Natural killer cell (primary cell): ENCODE data around the gene TXNDC11. TPM values are rescaled to one million over a fixed set of nuclear protein-coding genes. Genes with fewer than 3 reads are reported as not detected.

ENCODE experiments used
- ATAC-seq, 3 donors: fragments of 150-1000 bp in 2 of 3; fragments of 200-7000 bp in 1 of 3; cut with Tn5 transposase; 1 replicate in 1 of 3; 2 replicates in 2 of 3; pipeline ENCODE4 v1.10.0; 2021; ENCODE audit warnings: mild to moderate bottlenecking in 2 of 3, moderate library complexity in 2 of 3
- DNase-seq, 2 donors: peaks; one replicate each; pipeline versions ENCODE4 v3.0.0 to v3.0.0-alpha.2; 2013 to 2021; ENCODE audit warnings: mixed read lengths in 1 of 2
- H3K27ac ChIP-seq: one replicate; pipeline ENCODE4 v1.5.1; 2013; ENCODE audit warnings: mild to moderate bottlenecking, low read length
- H3K27me3 ChIP-seq: one replicate; pipeline ENCODE4 v1.6.1; 2013; ENCODE audit warnings: low read length; ENCODE audit not compliant: control insufficient read depth, insufficient read depth
- H3K36me3 ChIP-seq: one replicate; pipeline ENCODE4 v1.6.1; 2013; ENCODE audit warnings: low read length; ENCODE audit not compliant: control insufficient read depth, insufficient read depth
- H3K4me1 ChIP-seq: one replicate; pipeline ENCODE4 v1.6.1; 2013; ENCODE audit warnings: low read length; ENCODE audit not compliant: control insufficient read depth, insufficient read depth
- H3K4me3 ChIP-seq: one replicate; pipeline ENCODE4 v1.5.1; 2013; ENCODE audit warnings: low read length
- H3K9me3 ChIP-seq: one replicate; pipeline ENCODE4 v1.6.1; 2013; ENCODE audit warnings: low read length; ENCODE audit not compliant: control insufficient read depth, insufficient read depth
- H3K27ac Mint-ChIP-seq, 2 donors: one replicate each; pipeline ENCODE4 v1.8.0; 2022; ENCODE audit warnings: mild to moderate bottlenecking in 2 of 2, mixed read lengths in 2 of 2, moderate library complexity in 1 of 2
- H3K27me3 Mint-ChIP-seq, 2 donors: one replicate each; pipeline ENCODE4 v1.8.0; 2022; ENCODE audit warnings: low read depth in 2 of 2, mixed read lengths in 2 of 2
- H3K36me3 Mint-ChIP-seq: one replicate; pipeline ENCODE4 v1.8.0; 2022; ENCODE audit warnings: mixed read lengths
- H3K4me1 Mint-ChIP-seq, 2 donors: one replicate each; pipeline ENCODE4 v1.8.0; 2022; ENCODE audit warnings: mixed read lengths in 2 of 2
- H3K4me3 Mint-ChIP-seq: one replicate; pipeline ENCODE4 v1.8.0; 2022; ENCODE audit warnings: mild to moderate bottlenecking, moderate library complexity, mixed read lengths
- H3K9me3 Mint-ChIP-seq, 2 donors: one replicate each; pipeline ENCODE4 v1.8.0; 2022; ENCODE audit warnings: mixed read lengths in 2 of 2
- WGBS: methylation state at CpG from one replicate; pipeline ENCODE4 v1.1.7; 2013; ENCODE audit warnings: missing lambda C conversion rate; ENCODE audit not compliant: insufficient coverage; 5-methylcytosine and 5-hydroxymethylcytosine counted together
- intact Hi-C: fragments of 100-400 bp; cut with micrococcal nuclease; formaldehyde crosslinking; loops from one replicate; pipeline ENCODE4 v1.14.2; 2022
- total RNA-seq, 4 donors: library from RNA; stranded (reverse); fragments of 120-200 nt in 1 of 4; gene quantifications; one replicate each; pipeline versions ENCODE4 v1.2.3 to v1.2.4, GENCODE V29; 2013 to 2022
- TF ChIP-seq, protein P1 (sequence below): fragments of 200-600 bp; IDR thresholded peaks from one replicate; pipeline ENCODE4 v1.8.0; 2022; ENCODE audit warnings: antibody characterized with exemption

TXNDC11 gene
- total RNA-seq, 3 donors from 2014 or later (not counting 1 experiment from before 2014, with no cell fraction given), result 63.4 to 99.2 (median 68.9) TPM

DNA sequence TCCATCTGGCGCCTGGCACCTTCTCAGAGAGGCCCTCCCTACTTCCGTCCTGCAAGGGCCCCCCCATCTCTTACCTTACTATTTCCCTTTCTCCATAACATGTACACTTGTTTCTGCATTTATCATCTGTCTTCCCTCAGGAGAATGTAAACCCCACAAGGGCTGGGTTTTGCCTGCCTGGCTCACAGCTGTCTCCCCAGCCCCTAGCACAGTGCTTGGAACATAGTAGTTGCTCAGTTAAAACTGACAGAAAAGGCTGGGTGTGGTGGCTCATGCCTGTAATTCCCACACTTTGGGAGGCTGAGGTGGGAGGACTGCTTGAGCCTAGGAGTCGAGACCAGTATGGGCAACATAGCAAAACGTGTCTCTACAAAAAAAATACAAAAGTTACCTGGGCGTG, 80.1 kb downstream of the TXNDC11 start:
- TF ChIP-seq, protein P1, sequence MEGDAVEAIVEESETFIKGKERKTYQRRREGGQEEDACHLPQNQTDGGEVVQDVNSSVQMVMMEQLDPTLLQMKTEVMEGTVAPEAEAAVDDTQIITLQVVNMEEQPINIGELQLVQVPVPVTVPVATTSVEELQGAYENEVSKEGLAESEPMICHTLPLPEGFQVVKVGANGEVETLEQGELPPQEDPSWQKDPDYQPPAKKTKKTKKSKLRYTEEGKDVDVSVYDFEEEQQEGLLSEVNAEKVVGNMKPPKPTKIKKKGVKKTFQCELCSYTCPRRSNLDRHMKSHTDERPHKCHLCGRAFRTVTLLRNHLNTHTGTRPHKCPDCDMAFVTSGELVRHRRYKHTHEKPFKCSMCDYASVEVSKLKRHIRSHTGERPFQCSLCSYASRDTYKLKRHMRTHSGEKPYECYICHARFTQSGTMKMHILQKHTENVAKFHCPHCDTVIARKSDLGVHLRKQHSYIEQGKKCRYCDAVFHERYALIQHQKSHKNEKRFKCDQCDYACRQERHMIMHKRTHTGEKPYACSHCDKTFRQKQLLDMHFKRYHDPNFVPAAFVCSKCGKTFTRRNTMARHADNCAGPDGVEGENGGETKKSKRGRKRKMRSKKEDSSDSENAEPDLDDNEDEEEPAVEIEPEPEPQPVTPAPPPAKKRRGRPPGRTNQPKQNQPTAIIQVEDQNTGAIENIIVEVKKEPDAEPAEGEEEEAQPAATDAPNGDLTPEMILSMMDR, result no peak
- intact Hi-C loops, result no loop called here
- 94% methylated on average over 5 of the region's 5 CpGs for WGBS
- H3K4me1 Mint-ChIP-seq, result peaks cover 14 to 15% of the 10 kb centered on the region in 2 donors
- Histone ChIP-seq H3K27ac (no peak overlapping the region), H3K4me1 (peaks cover 11% of the 10 kb centered on the region), H3K9me3 (no peaks in the 10 kb centered on the region), H3K36me3 (no peaks in the 10 kb centered on the region), H3K27me3 (no peaks in the 10 kb centered on the region), H3K4me3 (no peak overlapping the region)
- H3K4me3 Mint-ChIP-seq, result no peak overlapping the region
- H3K27ac Mint-ChIP-seq, result no peak overlapping the region
- H3K9me3 Mint-ChIP-seq, result no peaks in the 10 kb centered on the region
- no peaks in the 10 kb centered on the region for H3K36me3 Mint-ChIP-seq
- H3K27me3 Mint-ChIP-seq, result peaks cover 4 to 9% of the 10 kb centered on the region in 2 donors
- ATAC-seq, result no peak
- no peak for DNase-seq

DNA sequence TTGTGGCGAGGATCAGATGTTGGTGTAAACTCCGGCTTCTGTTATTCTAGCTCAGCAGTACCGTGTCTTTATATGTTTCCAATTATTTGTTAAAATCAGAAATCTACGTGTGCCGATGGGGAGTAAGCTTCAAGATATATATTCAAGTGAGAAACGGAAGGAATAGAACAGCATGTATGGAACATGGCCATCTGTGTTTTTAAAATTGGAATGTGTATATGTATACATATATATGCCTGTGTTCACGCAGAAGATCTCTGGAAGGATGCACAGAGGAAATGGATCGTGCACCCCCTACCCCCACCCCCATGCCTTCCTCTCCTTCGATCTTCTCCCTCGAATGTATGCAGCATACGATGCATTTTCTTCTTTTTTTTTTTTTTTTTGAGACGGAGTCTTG, 82.1 kb downstream of the TXNDC11 start:
- no peak for DNase-seq
- H3K36me3 Mint-ChIP-seq, result no peaks in the 10 kb centered on the region
- TF ChIP-seq, protein P1, result no peak
- H3K4me3 Mint-ChIP-seq, result no peak overlapping the region
- H3K9me3 Mint-ChIP-seq, result no peaks in the 10 kb centered on the region
- ATAC-seq, result no peak
- Histone ChIP-seq H3K4me3 (no peak overlapping the region), H3K27ac (no peak overlapping the region), H3K27me3 (peaks cover 3% of the 10 kb centered on the region), H3K4me1 (peaks cover 10% of the 10 kb centered on the region), H3K9me3 (no peaks in the 10 kb centered on the region), H3K36me3 (no peaks in the 10 kb centered on the region)
- H3K4me1 Mint-ChIP-seq, result peaks cover 6% of the 10 kb centered on the region in 2 donors
- 79% methylated on average over 9 of the region's 12 CpGs for WGBS
- intact Hi-C loops, result no loop called here
- no peak overlapping the region for H3K27ac Mint-ChIP-seq
- peaks cover 8 to 9% of the 10 kb centered on the region in 2 donors for H3K27me3 Mint-ChIP-seq

DNA sequence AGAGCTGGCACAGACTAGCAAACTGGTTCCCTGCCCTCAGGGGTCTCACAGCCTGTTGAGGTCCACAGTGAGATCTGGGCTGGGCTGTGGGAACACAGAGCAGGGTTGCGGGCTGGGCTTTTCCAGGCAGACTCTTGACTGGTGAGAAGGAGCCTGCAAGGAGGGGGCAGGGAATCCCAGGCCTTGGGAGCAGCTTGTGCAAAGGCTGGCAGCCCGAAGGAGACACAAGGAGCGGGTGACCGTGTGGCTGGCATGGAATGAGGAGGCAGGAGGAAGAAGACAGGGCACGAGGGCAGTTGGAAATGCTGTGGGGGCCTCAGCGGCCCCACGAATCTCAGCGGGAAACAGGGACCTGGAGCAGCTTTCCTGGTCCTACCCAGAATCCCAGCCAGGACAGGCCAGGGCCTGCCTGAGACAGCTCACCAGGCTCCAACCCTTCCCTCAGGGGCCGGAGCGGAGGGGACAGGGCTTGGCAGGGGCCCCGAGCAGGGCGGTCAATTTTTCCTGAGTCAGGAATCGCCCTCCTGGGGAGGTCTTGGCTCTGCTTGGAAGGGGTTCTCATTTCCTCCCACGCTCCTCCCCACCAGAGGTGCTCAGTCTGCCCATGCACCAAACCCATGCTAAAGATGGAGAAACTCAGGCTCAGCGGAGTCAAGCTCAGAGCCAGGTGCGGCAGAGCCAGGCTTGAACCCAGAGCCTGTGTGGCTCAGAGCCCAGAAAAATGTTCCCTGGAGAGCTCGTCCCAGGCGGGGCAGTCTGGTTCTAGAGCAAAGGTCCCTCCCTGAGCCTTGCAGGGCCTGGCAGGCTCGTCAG, 83.6 kb downstream of the TXNDC11 start:
- Mint-ChIP-seq H3K27ac (no peak overlapping the region), H3K9me3 (no peaks in the 10 kb centered on the region), H3K4me1 (peaks cover 9 to 11% of the 10 kb centered on the region in 2 donors), H3K4me3 (no peak overlapping the region), H3K27me3 (peaks cover 8 to 13% of the 10 kb centered on the region in 2 donors), H3K36me3 (no peaks in the 10 kb centered on the region)
- no peak for ATAC-seq
- no peaks in the 10 kb centered on the region for H3K9me3 ChIP-seq
- no peak overlapping the region for H3K27ac ChIP-seq
- WGBS, result 94% methylated on average over 19 of the region's 19 CpGs
- no peaks in the 10 kb centered on the region for H3K36me3 ChIP-seq
- no peak overlapping the region for H3K4me3 ChIP-seq
- TF ChIP-seq, protein P1, result no peak
- intact Hi-C loops, result no loop called here
- peaks cover 4% of the 10 kb centered on the region for H3K27me3 ChIP-seq
- peaks cover 15% of the 10 kb centered on the region for H3K4me1 ChIP-seq
- DNase-seq, result no peak
